K562 (cell line): ENCODE results near the gene DDAH2. TPM values are rescaled to one million over a fixed set of nuclear protein-coding genes. Genes with fewer than 3 reads are reported as not detected.
A peak's percentile ranks its signal among the peaks of the same experiment; 100 is the strongest.

Experiments used
- AFF1 ChIP-seq, 2 experiments: fragments of 450-650 bp; IDR thresholded peaks; 2 replicates each; pipeline ENCODE4 v1.6.1; 2018; ENCODE audit warnings: mild to moderate bottlenecking in 2 of 2, low read depth in 1 of 2; ENCODE audit not compliant: partially characterized antibody in 2 of 2
- CHAMP1 ChIP-seq: fragments of 450-650 bp; IDR thresholded peaks from 2 replicates; pipeline ENCODE4 v1.6.1; 2016; ENCODE audit warnings: mild to moderate bottlenecking
- GTF2F1 ChIP-seq: IDR thresholded peaks from 2 replicates; pipeline ENCODE4 v1.6.1; 2011; ENCODE audit warnings: low read depth, low read length, improper control_type of control experiment
- NR2F6 ChIP-seq: fragments of 450-650 bp; formaldehyde crosslinking; IDR thresholded peaks from 2 replicates; pipeline ENCODE4 v1.4.0; 2020; ENCODE audit warnings: mild to moderate bottlenecking
- POLR2G ChIP-seq: fragments of 200-400 bp; formaldehyde crosslinking; IDR thresholded peaks from 2 replicates; pipeline ENCODE4 v1.6.1; 2017; ENCODE audit warnings: low read depth, mild to moderate bottlenecking, antibody characterized with exemption, low read length, moderate library complexity
- SIRT6 ChIP-seq: IDR thresholded peaks from one replicate; pipeline ENCODE4 v1.6.1; 2012; ENCODE audit warnings: low read depth, mild to moderate bottlenecking, control low read depth, inconsistent platforms, low read length, moderate library complexity
- SMARCA4 ChIP-seq: fragments of 450-650 bp; IDR thresholded peaks from 2 replicates; pipeline ENCODE4 v1.6.1; 2016
- STAG1 ChIP-seq: sonication (generic); formaldehyde crosslinking; IDR thresholded peaks from 2 replicates; pipeline ENCODE4 v1.5.0; 2020; ENCODE audit warnings: missing genetic modification reagents, borderline replicate concordance
- TEAD2 ChIP-seq: fragments of 450-650 bp; IDR thresholded peaks from 2 replicates; pipeline ENCODE4 v1.6.1; 2016; ENCODE audit warnings: missing genetic modification characterization, control low read depth, missing compliant biosample characterization
- TFAM ChIP-seq: fragments of 250-450 bp; sonication (Bioruptor Pico); conservative IDR thresholded peaks from 2 replicates; pipeline ENCODE4 v1.5.0; 2021; ENCODE audit warnings: mild to moderate bottlenecking, moderate library complexity
- TOE1 ChIP-seq, 2 experiments: fragments of 450-650 bp in 1 of 2; sonication (generic) in 1 of 2; formaldehyde crosslinking in 1 of 2; IDR thresholded peaks; 2 replicates each; pipeline versions ENCODE4 v1.7.1 to v1.8.0; 2016 to 2022; ENCODE audit warnings: borderline replicate concordance in 2 of 2, mild to moderate bottlenecking in 2 of 2, antibody characterized with exemption in 1 of 2, inconsistent platforms in 1 of 2, low read depth in 1 of 2, missing genetic modification reagents in 1 of 2, moderate library complexity in 1 of 2
- ZKSCAN1 ChIP-seq: fragments of 150-350 bp; IDR thresholded peaks from 2 replicates; pipeline ENCODE4 v1.6.1; 2016; ENCODE audit warnings: low read depth, low read length
- ZNF280A ChIP-seq: fragments of 450-650 bp; IDR thresholded peaks from 2 replicates; pipeline ENCODE4 v1.6.1; 2018; ENCODE audit warnings: mild to moderate bottlenecking, low read depth; ENCODE audit not compliant: partially characterized antibody
- ZNF609 ChIP-seq: sonication (generic); formaldehyde crosslinking; IDR thresholded peaks from 2 replicates; pipeline ENCODE4 v1.8.1; 2023; ENCODE audit warnings: missing genetic modification reagents, mild to moderate bottlenecking, borderline replicate concordance
- polyA plus RNA-seq, 8 experiments: library from polyadenylated mRNA; depleted of rRNA in 4 of 8; stranded (reverse) in 5 of 8; unstranded in 3 of 8; fragments of >200 nt; fragmentation: Nextera tagmentation in 2 of 8; fragmentation: Illumina TruSeq in 1 of 8; extraction: Ambion mirVana in 2 of 8; extraction: Trizol in 1 of 8; gene quantifications; 2 replicates each; pipeline versions ENCODE4 v1.2.1 to v1.2.3, GENCODE V29; 2011 to 2014; ENCODE audit warnings: inconsistent platforms in 1 of 8, missing spikeins in 1 of 8
- total RNA-seq, 7 experiments: library from RNA; depleted of rRNA in 6 of 7; stranded (reverse); fragments of >200 nt in 6 of 7; fragmentation: Illumina TruSeq in 2 of 7; extraction: Trizol in 2 of 7; gene quantifications; 2 replicates each; pipeline versions ENCODE4 v1.2.1 to v1.2.3, GENCODE V29; 2011 to 2021; ENCODE audit warnings: low replicate concordance in 1 of 7

Gene DDAH2
- total and polyA plus RNA-seq, 9 of the 15 experiments (the other 6 are each of a cell fraction or from before 2014, with no cell fraction given), result 1.8 to 45.4 (median 21.4) TPM

GRCh38 chr6:31681135-31681671 is 47.9 kb downstream of the DDAH2 start (continued):
- no peak; the same call in 1 of the 2 replicates for TF ChIP-seq POLR2G
- no peak for TF ChIP-seq ZKSCAN1
- no peak for TF ChIP-seq SMARCA4
- no peak for TF ChIP-seq GTF2F1
- TF ChIP-seq ZNF609 (CRISPR knock-in tag), result no peak
- TF ChIP-seq STAG1, result 0 out of 2 replicates have a peak, but pooled peaks have one; percentile 17
- TF ChIP-seq TFAM, result no peak
- no peak for TF ChIP-seq CHAMP1
- peak in 1 of 2 experiments; percentile 5 for TF ChIP-seq AFF1 (IDR thresholded peaks at IDR 0.05; ENCODE audit: low read depth in 1 of 2, partially characterized antibody in 2 of 2)
- TF ChIP-seq SIRT6, result no peak
- no peak for TF ChIP-seq TOE1 (IDR thresholded peaks at IDR 0.05; ENCODE audit: borderline replicate concordance)
- no peak for TF ChIP-seq TOE1 (CRISPR knock-in tag; IDR thresholded peaks at IDR 0.05; ENCODE audit: borderline replicate concordance, low read depth)
- TF ChIP-seq NR2F6 (CRISPR knock-in tag), result no peak
- no peak for TF ChIP-seq TEAD2
- peak; percentile 23 for TF ChIP-seq ZNF280A
